Heart left ventricle (tissue), 13 donors: Measurements from ENCODE around the gene CECR2.

Experiments
- CTCF ChIP-seq, 12 donors: fragments of 200-600 bp; sonication (generic) in 4 of 12; IDR thresholded peaks; one replicate each; pipeline versions ENCODE4 v1.5.0 to v1.8.0; 2018 to 2022; ENCODE audit warnings: antibody characterized with exemption in 12 of 12, mild to moderate bottlenecking in 5 of 12
- POLR2A ChIP-seq, 2 donors: fragments of 450-650 bp; IDR thresholded peaks; one replicate each; pipeline ENCODE4 v1.6.1; 2017; ENCODE audit warnings: antibody characterized with exemption in 2 of 2, mild to moderate bottlenecking in 2 of 2, moderate library complexity in 2 of 2
- donor health status: ischemic (EF 13 %, LVEDD 7.1; RV severe dilation, severe dysfunction).
- donor health status: DM: no; HTN: yes; CAD: no.
- donor health status: DM: no; HTN: no; CAD: no.
- donor health status: ischemic (EF 25% LVEDD 6.9; RV normal size, moderate dysfunction).
- donor health status: ischemic (EF 25% LVEDD 5.7; RV mildly dilated, moderate dysfunction).
- donor health status: ischemic (EF 35%, LVEDD 5.7; RV mildly dilated, moderate dysfunction).
- donor health status: nonischemic (EF 11% LVEDD 7.7; RV severe dilation, severe dysfunction).
- donor health status: DM: yes; HTN: yes; CAD: no.
- donor health status: PGD.
- donor health status: ischemic (EF 29% LVEDD 5.4; RV normal size, mild dysfunction).
- donor health status: nonischemic (EF 23%, LVEDD 6.1; RV moderate dilation, normal function).

GRCh38 chr22:17518406-17518805 is 149.1 kb downstream of the CECR2 start:
- TF ChIP-seq CTCF (IDR thresholded peaks at IDR 0.05) (no peak), POLR2A (IDR thresholded peaks at IDR 0.05) (no peak)
